Retinal pigment epithelial cell (primary cell): ENCODE data around the gene KNSTRN.

Source experiments
- DNase-seq: peaks from one replicate; pipeline ENCODE4 v3.0.0-alpha.2; 2010; ENCODE audit warnings: low read depth
- H3K4me3 ChIP-seq: 2 replicates; pipeline ENCODE4 v1.5.1; 2011; ENCODE audit warnings: mild to moderate bottlenecking, low read length, control low read depth, moderate library complexity
- CTCF ChIP-seq: conservative IDR thresholded peaks from 2 replicates; pipeline ENCODE4 v1.5.1; 2011; ENCODE audit warnings: low read depth, low read length, control low read depth, inconsistent platforms

The KNSTRN gene

GRCh38 chr15:40367371-40367685, 15.2 kb upstream of the KNSTRN start:
- no peak overlapping the region for H3K4me3 ChIP-seq
- DNase-seq, result no peak
- TF ChIP-seq CTCF, result no peak

GRCh38 chr15:40367686-40368611, 14.6 kb upstream of the KNSTRN start:
- TF ChIP-seq CTCF, result peak; percentile 64
- peak overlapping the region; percentile 24 for H3K4me3 ChIP-seq
- DNase-seq, result peak; percentile 62

- H3K4me3 ChIP-seq, result no peak overlapping the region
- no peak for TF ChIP-seq CTCF
- DNase-seq, result no peak
Observed at GRCh38 chr15:40368719-40369473, 13.6 kb upstream of the KNSTRN start.

GRCh38 chr15:40369474-40369869, 13.0 kb upstream of the KNSTRN start:
- TF ChIP-seq CTCF, result no peak
- no peak overlapping the region for H3K4me3 ChIP-seq
- no peak for DNase-seq

- no peak for TF ChIP-seq CTCF
Observed at GRCh38 chr15:40369971-40370370, 12.6 kb upstream of the KNSTRN start.

GRCh38 chr15:40372981-40373380, 9.5 kb upstream of the KNSTRN start:
- TF ChIP-seq CTCF, result no peak
- DNase-seq, result no peak
- no peak overlapping the region for H3K4me3 ChIP-seq

More at GRCh38 chr15:40369971-40370370, 12.6 kb upstream of the KNSTRN start:
- H3K4me3 ChIP-seq, result no peak overlapping the region
- no peak for DNase-seq
